ENCODE data around the gene RFPL2.
"Not testable (repeated sequence)": the region's sequence is repeated elsewhere in the genome, so short reads cannot be mapped to it uniquely, and the experiment has no call there.

RFPL2 gene

GRCh38 chr22:32205974-32206773 is 1.3 kb upstream of the RFPL2 start:
- DNase-seq (ENCODE audit: low read depth) = no peak

GRCh38 chr22:32204040-32204855 is 625 bp downstream of the RFPL2 start:
- DNase-seq (ENCODE audit: low read depth) = no peak

- no peak for DNase-seq (ENCODE audit: low read depth)
Measured at GRCh38 chr22:32203181-32204039, 1.5 kb downstream of the RFPL2 start.

DNA sequence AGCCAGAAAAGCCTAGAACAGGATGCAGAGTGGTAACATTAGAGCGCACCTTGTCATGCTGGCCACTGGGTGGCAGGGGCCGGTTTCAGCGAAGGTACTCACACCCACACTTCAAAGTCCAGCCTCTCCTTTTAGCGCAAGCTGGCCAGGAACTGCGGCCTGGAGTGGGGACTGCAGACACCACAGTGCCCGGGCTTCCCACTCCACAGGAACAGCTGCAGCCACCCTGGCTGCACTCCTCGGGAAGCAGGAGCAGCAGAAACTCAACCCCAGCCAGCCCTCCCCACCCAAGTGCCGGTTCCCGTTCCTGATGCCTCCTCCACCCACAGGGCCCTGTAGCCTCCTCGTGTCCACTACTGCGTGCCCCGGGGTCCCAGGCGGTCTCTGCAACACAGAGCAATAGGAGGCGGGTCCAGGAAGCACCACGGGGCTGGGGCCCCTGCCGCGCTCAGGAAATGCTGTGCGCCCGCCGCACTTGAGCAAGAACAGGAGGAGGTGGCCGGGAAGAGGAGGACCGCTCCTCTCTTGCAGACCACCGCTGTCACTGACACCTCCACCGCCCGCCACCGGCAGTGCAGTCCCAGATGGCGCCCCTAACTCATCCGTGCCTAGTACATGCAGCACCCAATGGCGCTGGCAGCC is 2.2 kb downstream of the RFPL2 start:
- no peak for DNase-seq (ENCODE audit: low read depth)

GRCh38 chr22:32202161-32202538 is 2.7 kb downstream of the RFPL2 start:
- DNase-seq (ENCODE audit: low read depth) = no peak

GRCh38 chr22:32200752-32201151 is 4.1 kb downstream of the RFPL2 start:
- DNase-seq (ENCODE audit: low read depth) = no peak

DNA sequence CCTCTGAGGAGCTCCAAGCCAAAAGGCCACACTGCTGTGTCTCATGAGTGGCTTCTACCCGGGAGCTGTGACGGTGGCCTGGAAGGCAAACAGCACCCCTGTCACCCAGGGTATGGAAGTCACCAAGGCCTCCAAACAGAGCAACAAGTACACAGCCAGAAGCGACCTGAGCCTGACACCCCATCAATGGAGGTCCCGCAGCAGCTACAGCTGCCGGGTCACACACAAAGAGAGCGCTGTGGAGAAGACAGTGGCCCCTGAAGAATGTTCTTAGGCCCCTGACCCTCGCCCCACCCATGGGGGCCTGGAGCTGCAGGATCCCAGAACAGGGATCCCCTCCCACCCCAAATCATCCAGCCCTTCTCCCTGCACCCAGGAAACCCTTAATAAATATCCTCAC is 4.9 kb downstream of the RFPL2 start:
- no peak for DNase-seq (ENCODE audit: low read depth)

GRCh38 chr22:32199341-32199740 is 5.5 kb downstream of the RFPL2 start:
- no peak for DNase-seq (ENCODE audit: low read depth)

GRCh38 chr22:32197553-32198226 is 7.2 kb downstream of the RFPL2 start:
- DNase-seq (ENCODE audit: low read depth) = not testable (repeated sequence)

- DNase-seq (ENCODE audit: low read depth) = not testable (repeated sequence)
Measured at GRCh38 chr22:32195900-32196299, 9.0 kb downstream of the RFPL2 start.

- DNase-seq (ENCODE audit: low read depth) = not testable (repeated sequence)
Measured at GRCh38 chr22:32193346-32193745, 11.5 kb downstream of the RFPL2 start.

DNA sequence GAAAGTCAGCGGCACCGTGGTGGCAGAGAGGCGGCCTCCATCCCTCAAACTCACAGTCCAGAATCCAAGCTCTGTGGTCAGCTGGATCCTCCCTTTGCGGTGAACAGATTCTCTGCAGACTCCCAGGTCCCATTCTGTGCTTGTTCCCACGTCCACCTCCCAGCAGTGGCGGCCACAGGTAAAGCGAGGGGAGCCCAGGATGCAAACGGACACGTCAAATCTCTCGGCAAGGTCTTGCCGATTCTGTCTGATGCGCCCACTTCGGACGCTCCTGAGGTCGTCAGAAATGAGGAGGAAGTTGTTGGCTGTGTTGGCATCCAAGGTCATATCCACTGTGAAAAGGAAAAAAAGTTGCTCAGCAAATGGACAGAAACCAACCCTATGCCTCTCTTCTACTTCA is 13.9 kb downstream of the RFPL2 start:
- not testable (repeated sequence) for DNase-seq (ENCODE audit: low read depth)

DNA sequence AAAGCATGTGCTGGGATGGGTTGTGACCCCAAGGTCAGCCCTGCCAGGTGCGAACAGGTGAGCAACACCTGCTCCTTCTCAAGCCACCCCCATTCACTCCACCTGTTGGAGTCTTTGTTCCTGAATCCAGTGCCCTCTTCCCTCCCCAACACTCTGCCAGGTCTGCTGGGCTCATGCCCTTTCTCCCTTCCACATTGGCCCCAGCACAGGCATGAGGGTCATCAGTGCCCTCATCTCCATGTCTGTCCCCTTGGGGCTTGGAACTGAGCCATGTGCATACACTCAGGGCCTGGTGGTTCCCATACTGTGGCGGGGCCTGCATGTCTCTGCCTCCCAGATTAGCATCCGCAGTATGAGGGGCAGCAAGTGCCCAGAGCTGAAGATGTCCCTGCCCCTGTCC is 19.1 kb downstream of the RFPL2 start:
- no peak for DNase-seq (ENCODE audit: low read depth)

GRCh38 chr22:32183625-32184024 is 21.2 kb downstream of the RFPL2 start:
- DNase-seq (ENCODE audit: low read depth) = no peak

DNA sequence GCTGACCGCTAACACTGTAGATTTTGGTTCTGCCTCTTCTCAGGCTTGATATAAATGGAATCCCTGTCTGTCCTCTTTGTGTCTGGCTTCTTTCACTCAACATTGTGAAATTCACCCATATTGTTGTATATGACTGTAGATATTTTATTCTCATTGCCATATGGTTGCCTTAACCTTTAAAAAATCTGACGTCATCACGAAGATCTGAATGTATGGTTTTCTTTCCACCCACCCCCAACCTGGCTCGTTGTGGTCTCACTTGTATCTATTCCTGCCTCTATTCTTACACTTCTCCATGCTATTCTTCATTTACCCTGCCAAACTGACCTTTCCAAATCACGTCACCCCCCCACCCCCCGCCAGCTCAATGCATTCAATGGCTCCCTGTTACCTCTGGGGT is 23.8 kb downstream of the RFPL2 start:
- DNase-seq (ENCODE audit: low read depth) = no peak

GRCh38 chr22:32177221-32177765 is 27.6 kb downstream of the RFPL2 start:
- no peak for DNase-seq (ENCODE audit: low read depth)

DNA sequence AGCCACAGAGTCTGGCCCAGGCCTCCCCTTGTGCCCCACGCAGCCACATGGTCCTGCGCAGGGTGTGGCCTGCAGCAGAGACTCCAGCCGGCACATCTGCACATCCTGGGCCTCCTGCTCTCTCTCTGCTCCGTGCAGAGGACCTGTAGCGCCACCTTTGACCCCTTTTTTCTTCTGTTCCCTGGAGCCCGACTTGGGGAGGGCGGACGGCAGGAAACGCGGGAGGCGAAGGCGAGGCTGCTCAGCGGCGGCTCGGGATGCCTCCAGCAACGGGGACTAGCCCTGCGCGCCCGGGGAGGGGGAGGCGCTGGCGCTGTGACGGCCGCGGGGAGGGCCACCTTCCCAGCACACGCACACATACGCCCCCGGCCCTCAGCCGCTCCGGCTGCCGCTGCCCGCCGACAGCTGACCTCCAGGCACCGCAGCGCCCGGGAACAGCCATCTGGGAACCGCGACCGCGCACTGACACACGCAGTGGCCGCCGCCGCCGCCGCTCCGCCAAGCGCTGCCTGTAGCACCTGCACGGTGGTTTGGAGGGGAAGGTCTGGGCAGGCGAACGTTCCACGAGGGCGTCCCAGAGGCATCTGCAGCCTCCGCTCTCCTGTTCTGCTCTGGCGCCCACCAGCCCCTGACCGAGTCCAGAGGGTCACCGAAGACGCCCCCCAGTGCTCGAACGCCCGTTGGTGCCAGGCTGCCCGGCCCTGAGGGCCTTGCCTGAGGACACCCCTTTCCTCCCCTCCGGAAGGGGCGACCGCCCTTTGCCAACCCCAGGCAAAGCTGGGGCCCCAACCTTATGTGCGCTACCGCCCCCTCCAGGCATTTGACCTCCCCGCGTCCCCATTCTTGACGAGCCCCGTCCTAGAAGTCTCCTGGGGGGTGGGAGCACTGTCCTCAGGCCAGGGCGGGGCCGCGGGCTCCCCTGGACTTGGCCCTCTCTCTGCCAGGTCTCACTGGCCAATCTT is 28.9 kb downstream of the RFPL2 start:
- no peak for DNase-seq (ENCODE audit: low read depth)

- DNase-seq (ENCODE audit: low read depth) = no peak
Measured at GRCh38 chr22:32175115-32175514, 29.8 kb downstream of the RFPL2 start.

GRCh38 chr22:32165681-32166080 is 39.2 kb downstream of the RFPL2 start:
- DNase-seq (ENCODE audit: low read depth) = no peak

Data from stimulated activated CD4-positive, alpha-beta T cell treated with anti-CD3 and anti-CD28 coated beads, Interleukin-2, amount 100 ng/mL, for 4 hours (primary cell).